GM23248 (cell line): ENCODE measurements around the gene SMARCD3.

ENCODE experiments used
- EZH2 ChIP-seq: fragments of 200-600 bp; sonication (generic); IDR thresholded peaks from 2 replicates; pipeline ENCODE4 v1.6.1; 2018; ENCODE audit warnings: antibody characterized with exemption, mild to moderate bottlenecking; ENCODE audit not compliant: insufficient read depth, poor library complexity, severe bottlenecking
- EZH2phosphoT487 ChIP-seq: fragments of 200-600 bp; sonication (generic); IDR thresholded peaks from 2 replicates; pipeline ENCODE4 v1.6.1; 2018; ENCODE audit warnings: antibody characterized with exemption, moderate library complexity, mild to moderate bottlenecking, low read depth; ENCODE audit not compliant: insufficient read depth

DNA sequence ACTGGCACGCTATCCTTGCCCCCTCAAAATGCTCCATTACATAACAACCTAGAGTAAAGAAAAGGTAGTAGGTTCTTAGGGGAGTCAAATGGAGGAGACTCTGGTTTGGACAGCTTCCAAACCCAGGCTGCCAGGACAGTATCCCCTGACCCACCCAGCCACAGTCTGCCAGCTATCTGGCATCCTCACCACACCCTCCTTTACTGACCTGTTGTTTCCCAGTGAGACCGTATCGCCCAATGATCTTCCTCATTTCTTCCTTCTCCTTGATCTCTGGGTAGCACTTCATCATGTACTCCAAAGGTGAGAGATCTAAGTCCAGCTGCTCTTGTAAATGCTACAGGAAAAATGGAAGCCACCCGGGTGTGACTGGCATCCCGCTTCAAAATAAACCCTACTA is 33.1 kb downstream of the SMARCD3 start:
- TF ChIP-seq EZH2 (no peak), EZH2phosphoT487 (no peak)
